HUDEP-2 (cell line): ENCODE data around the gene ALDOB.

Source experiments
- DNase-seq, 76 experiments: peaks; one replicate each; lab custom pipeline; 2025; ENCODE audit not compliant: unreplicated experiment in 76 of 76; lab: John Stamatoyannopoulos, UW

ALDOB gene

DNA sequence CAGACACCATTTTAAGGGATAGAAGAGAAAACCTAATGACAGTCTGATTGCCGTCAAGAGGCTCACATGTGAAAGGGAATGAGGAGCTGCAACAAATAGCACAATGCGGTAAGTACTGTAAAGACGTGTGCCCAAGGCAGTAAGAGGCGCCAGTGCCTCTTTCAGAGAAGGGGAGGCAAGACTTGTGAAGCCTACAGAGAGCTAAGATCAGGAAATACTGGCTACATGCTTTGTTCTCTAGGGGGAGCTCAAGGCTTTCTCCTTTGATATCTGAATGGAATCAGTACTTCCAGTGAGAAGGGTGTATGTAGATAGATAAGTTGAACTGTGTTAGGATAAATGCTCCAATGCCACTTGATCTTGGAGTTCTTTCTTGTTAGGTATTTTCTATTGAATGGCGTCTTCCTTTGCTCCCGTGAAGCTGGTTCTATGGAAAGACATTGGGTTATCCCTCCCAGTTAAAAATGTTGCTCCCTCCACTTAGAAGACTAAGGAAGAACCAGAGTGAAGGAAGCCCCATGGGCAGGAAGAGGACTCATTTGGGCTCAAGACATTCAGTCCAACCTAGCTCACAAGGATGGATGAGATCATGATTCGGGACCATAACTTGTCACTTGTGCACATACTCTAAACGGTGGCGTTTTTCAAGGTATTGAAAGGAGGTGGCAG, 23.5 kb upstream of the ALDOB start:
- peak in 57 of 76 experiments; percentile 1 to 82 (median 40) for DNase-seq

DNA sequence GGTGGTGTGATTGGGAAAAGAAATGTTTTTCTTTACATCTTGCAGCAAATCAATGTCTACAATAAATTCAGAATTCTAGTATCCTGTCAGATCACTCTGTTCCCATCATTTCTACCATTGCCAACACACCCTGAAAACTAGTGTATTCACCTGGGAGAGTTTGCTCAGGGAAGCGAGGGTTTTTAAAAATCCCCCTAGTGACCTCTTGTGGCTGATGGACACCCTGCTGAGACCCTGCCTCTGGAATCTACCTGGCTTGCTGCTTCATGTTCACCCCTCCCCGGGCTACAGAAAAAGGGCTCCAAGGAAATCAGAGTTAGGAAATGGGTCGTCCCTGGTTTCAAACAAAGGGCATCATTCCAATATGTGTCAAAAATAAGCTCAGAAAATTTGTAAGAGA, 21.4 kb upstream of the ALDOB start:
- no peak for DNase-seq

DNA sequence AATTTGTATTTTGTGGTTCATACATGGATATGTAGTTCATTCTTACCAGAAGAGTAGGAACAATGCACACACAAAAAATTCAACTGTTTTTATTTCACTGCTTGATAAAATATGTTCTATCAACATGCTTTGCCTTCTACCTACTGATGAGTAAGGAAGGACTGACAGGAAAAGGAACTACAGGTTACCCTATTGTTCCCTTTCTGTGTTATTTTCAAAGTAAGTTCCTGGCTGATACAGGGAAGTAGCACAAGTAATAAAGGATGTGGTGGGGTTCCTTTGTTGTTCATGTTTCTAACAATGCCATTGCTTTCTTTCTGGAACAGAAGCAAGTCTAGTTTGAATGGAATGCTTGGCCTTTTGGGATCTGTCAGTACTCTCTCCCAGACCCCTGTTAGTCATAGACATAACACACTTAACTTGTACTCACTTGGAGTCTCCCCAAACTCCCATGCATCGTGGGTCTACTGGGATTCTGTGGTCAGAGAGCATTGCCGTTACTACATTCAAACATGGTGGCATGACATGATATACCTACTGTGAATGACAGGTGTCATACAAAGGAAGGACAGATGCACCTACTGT, 20.2 kb upstream of the ALDOB start:
- no peak for DNase-seq

DNA sequence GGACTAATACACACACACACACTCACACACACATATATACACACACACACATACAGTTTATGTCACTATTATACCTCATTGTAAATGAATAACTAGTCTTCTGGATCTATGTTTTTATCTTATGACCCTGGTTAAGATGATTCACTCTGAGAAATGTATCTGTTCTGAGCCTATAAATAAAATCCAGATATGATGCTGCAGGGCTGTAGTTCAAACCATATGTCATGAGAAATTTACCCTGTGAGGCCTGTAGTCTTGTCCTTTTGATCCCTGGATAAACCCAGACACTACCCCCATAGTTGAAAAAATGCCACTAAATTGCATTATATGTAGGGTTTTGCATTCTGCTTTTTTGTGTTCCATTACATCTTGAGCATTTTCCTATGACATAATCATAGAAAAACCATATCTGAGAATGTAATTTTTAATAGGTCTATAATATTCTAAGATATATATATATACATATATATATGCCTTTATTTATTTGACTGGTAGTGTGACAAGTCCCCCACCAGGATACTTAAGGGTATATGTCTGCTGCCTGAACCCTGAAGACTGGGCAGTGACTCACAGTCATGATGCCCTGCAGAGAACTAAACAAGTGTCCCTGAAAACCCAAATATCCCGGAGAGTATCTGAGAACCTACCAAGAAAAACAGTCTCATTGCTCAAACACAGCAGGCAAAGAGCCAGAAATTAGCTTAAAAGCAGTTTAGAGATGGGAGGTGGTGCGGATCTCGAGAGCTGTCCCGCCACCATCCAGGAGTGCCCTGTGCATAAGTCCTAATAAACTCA, 18.4 kb upstream of the ALDOB start:
- DNase-seq, result no peak

DNA sequence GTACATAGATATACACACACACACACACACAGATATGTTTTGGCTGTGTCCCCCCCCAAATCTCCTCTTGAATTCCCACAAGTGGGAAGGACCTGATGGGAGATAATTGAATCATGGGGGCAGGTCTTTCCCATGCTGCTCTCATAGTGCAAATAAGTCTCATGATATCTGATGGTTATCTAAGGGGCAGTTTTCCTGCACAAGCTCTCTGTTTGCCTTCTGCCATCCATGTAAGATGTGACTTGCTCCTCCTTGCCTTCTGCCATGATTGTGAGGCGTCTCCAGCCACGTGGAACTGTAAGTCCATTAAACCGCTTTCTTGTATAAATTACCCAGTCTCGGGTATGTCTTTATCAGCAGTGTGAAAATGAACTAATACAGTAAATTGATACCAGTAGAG, 15.9 kb upstream of the ALDOB start:
- DNase-seq, result no peak

DNA sequence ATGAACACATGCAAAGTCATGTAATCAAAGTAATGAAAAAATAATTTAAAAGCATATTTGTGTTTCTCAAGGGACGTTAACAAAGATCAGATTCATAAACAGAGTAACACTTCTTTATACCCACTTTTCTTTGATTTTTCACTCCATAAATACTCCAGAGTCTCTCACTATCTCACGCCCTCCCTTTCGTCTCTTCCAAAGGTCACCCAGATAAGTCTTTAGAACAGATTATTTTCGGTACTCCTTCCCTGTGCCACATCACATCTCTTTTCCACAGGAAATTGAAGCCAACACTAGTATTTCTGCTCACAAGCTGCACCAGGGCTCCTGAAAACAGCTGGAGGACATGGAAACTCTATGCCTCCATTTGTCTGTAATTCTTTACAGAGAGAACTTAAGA, 15.4 kb upstream of the ALDOB start:
- DNase-seq, result no peak

DNA sequence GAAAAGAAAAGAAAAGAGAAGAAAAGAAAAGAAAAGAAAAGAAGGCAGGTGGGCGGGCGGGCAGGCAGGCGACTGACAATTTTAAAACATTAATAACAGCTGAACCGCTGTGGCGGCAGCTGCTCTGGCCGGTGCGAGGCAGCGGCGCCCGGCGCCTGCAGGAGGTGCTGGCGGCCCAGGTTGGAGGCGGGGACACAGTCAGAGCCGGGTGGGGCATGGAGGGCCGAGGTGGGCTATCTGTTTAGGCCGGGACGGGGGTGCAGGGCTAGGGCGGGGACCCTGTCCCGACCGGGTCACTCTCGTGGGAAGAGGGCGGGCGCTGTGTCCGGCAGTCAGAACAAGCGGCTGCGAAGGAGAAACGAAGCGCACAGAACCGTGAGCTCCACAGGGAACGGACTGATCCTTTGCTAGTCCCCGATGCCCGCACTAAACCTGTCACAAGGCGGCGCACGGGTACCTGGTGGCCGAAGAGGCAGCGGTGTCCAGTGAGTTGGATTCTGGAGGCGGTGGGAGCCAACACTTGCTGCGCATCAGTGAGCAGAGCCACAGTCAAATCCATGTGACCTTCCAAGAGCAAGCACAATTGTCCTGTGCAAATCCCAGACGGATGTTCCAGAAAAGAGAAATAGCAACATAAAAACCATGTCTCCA, 13.6 kb upstream of the ALDOB start:
- peak in 70 of 76 experiments; percentile 2 to 85 (median 64) for DNase-seq

DNA sequence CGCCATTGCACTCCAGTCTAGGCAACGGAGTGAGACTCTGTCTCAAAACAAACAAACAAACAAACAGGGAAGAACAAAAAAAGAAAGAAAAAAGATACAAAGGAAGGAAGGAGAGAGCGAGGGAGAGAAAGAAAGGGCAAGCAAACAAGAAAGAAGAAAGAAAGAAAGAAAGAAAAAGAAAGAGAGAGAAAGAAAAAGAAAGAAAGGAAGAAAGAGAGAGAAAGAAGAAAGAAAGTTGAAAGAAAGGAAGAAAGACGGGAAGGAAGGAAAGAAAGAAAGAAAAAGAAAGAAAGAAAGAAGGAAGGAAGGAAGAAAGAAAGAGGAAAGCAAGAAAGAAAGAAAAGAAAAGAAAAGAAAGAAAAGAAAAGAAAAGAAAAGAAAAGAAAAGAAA, 13.1 kb upstream of the ALDOB start:
- no peak for DNase-seq

DNA sequence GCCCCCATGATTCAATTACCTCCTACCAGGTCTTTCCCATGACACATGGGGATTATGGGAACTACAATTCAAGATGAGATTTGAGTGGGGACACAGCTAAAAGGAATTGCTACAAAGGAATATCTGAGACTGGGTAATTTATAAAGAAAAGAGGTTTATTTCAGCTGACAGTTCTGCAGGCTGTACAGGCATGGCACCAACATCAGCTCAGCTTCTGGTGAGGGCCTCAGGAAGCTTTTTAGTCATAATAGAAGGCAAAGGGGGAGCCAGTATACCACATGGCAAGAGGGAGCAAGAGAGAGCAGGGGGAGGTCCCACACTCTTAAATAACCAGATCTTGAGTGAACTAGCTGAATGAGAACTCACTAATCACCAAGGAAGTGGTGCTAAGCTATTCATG, 11.2 kb upstream of the ALDOB start:
- DNase-seq, result no peak

DNA sequence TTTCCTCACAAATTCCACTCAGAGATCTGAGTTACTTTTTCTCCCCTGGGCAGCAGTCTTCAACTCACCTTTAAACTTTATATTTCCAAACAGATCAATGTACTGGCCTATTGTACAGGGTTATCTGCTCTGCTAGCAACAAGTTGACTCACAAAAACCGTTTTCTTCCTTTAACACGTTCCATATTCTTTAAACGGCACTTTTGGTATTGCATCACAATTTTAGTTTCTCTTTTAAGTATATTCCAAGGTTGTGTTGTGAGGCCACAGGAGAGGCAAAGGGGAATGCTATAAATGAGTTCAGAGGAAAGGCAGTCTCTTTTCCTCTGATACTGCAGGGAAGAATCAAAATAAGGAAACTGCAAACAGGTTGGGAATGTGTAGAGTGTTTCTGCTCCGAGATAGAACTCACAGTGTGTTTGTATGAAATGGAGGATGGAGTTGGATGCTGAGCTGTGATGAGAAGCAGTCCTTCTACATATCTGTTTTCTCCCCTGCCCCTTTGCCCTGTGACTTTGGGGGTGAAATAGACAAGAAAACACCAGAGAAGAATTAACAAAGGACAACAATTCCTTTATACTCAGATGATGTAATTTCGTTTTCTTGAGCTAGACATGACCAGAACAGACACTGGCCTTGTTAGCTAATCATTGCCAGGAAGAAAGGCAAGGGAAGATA, 9.9 kb upstream of the ALDOB start:
- DNase-seq, result no peak

DNA sequence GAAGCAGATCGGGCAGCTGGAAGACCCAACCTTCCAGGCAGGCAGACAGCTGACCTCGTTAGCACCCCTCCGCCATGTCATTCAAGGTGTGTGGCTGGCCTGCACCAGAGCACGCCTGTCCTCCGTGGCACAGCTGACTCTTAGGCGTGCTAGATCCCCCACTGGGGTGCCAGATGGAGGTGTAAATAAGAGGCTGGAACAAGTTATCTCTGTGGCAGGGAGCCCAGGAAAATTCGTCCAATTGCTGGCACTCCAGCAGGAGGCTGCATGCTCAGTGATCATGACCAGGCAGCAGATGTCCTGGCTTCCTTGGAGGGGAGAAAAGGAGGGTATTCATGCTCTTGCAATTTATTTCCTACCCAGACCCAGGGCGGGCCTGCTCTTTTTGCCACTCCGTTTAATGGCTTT, 7.8 kb upstream of the ALDOB start:
- DNase-seq, result no peak

DNA sequence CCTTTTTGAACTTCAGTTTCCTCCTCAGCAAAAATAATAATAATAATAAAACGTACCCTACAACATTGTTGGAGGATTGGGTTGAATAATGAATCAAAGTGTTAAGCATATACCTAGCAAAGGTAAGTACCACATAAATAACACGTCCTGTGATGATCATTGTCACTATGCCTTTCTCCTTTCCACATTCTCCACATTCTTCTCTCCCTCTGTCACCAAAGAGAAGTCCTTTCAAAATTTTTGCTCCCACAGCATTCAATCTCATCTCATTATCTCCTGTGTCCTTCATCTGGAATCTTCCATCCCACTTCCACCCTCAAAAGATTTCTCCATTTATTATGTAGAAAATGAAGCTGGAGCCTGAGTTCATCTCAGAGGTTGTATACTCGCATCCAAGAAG, 7.2 kb upstream of the ALDOB start:
- DNase-seq, result no peak

DNA sequence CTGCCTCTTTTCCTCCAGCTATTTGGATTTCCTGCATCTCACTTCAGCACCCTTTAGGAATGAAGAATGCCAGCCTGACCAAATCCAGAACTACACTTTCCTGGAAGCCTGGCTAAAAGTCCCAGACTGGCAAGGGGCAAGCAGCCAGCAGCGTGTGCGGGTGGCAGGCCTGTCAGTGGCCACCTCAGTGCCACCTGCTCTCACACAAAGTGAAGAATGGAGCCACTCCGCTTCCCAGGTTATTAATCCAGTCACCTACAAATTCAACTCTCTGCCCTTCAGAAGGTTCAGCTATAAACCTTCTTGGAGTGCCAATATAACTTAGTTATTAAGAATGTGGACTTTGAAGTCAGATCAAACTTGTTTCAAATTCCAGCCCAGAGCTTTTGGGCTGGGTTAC, 6.7 kb upstream of the ALDOB start:
- DNase-seq, result no peak

DNA sequence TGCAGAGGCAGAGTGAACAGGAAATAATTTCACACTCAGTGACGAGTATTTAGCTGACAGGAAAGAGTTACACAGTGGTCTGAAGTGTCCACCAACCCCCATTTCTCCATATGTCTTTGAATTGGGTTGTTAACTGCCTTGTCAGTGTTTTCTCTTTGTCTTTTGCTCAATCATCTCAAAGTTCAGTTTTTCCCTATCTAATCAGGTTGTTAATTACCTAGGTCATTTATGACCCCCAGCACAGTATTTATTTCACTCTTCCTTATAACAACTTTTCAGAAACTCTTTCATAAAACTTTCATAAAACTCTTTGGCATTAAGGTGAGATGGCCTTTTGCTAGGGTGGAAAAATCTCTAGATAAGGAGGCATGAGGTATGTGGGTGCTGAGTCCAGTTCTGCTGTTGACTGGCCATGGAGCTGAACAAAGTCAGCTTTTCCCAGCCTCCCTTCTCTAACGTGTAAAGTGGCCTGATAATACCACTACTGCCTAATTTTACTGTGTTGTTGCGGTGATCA, 5.2 kb upstream of the ALDOB start:
- no peak for DNase-seq

DNA sequence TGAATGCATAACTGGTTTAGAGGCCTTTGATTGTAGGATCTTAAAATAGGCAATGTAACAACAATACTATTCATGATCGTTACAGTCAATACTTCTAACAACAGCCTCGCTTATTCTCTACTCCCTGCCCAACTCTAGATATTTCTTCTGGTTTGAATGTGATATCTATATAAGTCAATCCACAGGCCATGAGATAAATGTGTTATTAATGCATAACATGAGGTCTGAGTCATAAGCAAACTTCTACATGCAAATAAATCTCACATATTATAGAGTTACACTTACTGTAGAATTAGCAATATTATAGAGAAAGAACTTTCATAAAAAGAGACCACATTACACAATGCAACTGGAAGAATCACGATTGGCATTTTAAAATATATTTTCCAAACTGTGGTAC, 2.9 kb upstream of the ALDOB start:
- DNase-seq, result no peak

DNA sequence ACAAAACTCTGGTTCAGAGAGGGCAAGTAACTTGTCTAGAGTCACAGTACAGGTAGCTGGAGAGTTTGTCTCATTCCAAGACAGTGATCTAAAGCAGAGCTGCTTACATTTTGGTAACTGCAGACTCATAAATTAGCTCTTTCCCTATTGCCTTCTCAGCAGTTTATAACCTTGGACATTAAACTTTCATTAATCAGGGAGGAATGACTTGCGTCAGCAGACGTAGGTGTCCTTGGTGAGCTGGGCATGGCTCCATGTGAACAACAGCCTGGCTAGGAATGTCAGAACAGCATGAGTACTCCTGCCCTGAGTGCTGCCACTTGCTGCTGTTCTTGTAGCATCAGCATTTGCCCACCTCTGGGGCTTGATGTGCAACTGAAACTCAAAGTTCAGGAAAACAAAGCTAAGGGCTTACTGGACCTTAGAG, 2.2 kb upstream of the ALDOB start:
- DNase-seq, result no peak

DNA sequence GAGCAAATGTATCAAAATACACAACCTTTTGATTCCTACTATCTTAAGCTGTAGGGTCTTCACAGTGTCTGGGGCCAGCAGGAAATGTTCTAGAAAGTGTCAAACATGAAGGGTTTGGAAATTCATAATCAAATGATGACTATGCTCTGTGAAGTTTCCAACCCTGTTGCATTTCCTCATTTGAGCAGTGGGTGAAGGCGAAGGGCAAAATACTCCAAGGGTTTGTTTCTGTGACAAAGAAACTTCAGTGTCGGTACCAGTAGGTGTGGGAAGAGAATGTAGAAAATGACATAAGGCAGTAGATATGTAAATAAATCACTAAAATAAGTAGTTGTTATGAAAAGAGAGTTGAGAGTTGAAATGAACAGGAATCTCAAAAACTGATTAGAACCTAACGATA, 576 bp downstream of the ALDOB start:
- DNase-seq, result no peak

DNA sequence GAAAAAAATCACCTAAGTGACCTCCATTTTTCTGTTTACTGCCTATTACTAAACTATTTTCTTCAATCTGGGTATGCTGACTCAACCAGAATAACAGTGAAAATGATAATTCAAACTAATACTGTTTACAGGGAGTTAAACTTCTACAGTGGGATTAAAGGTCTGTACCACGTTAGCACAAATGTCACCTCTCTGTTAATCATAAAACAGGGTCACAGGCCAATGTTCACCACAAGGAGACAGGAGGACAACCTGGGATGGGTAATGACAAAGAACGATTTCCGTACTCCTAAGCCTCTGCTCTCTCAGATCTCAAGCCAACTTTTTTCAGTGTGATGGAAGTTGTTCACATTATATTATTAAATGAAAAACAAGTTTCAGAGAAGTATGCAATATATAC, 2.3 kb downstream of the ALDOB start:
- DNase-seq, result no peak

DNA sequence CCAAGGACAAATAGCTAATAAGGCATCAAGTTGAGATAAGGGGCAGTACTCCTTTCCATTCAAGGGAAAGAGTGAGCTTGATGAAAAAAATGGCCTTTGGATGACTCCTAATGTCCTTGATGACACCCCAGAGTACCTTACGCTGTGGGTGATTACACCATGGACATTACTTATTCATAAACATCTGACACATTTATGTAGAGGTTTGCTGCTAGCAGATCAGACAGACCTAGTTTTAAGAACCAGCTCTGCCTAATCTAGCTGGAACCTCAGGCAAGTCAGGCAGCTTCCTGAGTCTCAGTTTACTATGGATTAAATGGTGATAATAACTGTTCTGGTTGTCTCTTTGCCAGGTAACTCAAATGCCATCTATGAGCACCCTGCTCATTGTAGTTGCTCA, 2.8 kb downstream of the ALDOB start:
- DNase-seq, result no peak

DNA sequence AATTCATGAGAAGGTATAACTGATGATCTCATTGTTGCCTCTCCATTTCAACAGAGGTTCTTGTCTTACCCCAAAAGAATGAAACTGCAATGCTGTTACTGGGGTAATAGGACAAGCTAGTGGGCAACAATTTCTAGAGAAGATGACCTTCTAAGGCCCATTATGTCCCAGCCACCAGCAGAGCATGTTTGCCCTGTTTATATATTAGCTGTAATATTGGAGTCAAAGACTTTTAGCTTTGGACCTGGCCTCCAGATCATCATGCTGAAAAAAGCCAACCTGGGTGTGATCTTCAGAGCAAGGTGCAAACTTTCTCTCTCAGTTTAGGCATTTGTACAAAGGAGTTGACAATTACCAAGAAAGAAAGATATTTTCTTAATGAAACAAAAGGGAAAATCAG, 3.4 kb downstream of the ALDOB start:
- DNase-seq, result no peak

DNA sequence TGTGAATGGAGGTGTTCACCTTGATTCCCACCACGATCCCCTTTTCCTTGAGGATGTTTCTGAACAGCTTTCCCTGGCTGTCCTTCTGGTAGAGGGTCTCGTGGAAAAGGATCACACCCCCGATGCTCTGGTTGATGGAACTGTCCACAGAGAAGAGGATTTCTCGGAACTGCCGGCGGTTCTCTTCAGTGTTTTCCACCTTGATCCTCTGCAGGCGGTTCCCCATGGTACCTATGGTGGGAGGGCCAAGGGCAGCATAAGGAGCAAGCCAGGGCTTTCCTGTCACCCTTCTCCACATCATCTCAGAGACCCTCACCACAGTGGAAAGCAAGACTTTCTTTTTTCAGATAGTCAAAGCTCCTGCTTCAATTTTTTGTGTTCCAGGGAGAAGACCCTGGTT, 5.8 kb downstream of the ALDOB start:
- DNase-seq, result no peak
